SHP77 treated with DMSO at 0.1 percent for 48 hours (cell line): ENCODE data around the gene LTBP2.

ENCODE experiments used
- DNase-seq: peaks from one replicate; lab custom pipeline; 2025; lab: John Stamatoyannopoulos, UW

The LTBP2 gene

GRCh38 chr14:74638066-74638465, 26.0 kb upstream of the LTBP2 start:
- no peak for DNase-seq

DNA sequence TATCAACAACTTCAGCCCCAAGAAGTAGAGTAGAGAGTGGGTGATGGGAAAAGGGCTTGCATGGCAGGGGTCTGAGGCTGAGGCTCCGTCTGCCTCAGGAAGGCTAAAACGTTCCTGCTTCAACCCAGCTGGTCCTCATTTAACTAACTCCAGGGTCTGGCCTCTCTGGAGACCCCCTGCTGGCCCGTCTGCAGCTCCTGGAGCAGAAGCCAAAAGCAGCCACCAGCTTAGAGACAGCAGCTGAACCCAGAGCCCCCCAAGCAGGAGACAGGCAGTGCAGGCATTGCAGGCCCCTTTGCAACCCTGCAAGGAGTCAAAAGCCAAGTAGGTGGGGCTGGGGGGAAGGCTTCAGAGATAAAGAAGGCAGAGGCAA, 25.1 kb upstream of the LTBP2 start:
- DNase-seq, result no peak

DNA sequence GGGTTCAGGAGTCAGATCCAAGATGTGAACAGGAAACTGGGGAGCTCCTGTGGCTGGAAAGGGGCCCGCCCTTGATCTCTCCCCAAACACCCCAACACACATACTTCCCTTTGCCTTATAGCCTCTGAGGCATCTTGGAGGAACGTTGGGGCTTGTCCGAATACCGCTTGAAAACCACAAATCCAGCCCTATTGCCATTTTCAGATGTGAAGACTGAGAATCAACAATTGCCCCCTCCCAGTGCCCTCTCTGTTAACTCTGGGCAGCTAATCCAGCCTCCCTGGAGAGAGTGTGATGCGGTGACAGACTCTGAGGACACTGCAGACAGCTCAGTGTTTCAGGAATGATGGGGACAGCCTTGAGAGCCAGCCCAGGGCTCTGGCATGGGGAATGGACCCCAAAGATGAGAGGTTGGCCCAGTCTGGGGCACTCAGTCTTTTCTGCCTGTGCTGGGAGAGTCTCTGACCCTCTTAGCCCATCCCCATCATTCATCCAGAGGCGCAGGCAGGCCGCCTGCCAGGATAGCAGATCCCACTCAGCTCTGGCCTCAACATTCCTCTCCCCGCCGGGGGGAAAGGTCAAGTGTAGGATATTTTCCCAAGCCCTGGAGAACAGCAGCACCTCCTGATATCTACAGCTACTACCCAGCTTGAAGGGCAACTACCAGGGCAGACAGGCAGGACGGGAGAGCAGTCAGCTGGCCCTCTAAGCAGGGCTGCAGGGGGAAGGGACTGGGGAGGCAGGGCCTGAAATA, 24.6 kb upstream of the LTBP2 start:
- no peak for DNase-seq

- DNase-seq, result no peak
These were observed 23.8 kb upstream of the LTBP2 start for GRCh38 chr14:74635847-74636246.

DNA sequence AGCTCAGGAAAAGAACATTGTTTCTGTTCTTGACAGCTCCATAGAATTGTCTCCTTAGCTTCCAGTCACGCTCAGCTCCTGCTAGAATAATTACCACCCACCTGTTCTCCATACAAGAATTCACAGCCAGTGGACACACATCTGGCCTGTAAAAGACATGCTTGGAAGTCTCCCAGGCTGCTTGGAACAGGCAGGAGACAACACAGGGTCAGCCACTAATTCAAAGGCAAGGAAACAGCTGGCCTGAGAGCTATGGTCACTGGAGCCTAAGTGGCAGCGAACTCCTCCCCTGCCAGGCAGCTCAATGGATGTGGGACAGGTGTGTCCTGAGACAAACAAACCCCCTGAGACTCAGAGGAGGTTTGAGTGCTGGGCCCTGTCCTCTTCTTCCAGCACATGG, 22.9 kb upstream of the LTBP2 start:
- no peak for DNase-seq

GRCh38 chr14:74634481-74634880, 22.4 kb upstream of the LTBP2 start:
- DNase-seq, result no peak

DNA sequence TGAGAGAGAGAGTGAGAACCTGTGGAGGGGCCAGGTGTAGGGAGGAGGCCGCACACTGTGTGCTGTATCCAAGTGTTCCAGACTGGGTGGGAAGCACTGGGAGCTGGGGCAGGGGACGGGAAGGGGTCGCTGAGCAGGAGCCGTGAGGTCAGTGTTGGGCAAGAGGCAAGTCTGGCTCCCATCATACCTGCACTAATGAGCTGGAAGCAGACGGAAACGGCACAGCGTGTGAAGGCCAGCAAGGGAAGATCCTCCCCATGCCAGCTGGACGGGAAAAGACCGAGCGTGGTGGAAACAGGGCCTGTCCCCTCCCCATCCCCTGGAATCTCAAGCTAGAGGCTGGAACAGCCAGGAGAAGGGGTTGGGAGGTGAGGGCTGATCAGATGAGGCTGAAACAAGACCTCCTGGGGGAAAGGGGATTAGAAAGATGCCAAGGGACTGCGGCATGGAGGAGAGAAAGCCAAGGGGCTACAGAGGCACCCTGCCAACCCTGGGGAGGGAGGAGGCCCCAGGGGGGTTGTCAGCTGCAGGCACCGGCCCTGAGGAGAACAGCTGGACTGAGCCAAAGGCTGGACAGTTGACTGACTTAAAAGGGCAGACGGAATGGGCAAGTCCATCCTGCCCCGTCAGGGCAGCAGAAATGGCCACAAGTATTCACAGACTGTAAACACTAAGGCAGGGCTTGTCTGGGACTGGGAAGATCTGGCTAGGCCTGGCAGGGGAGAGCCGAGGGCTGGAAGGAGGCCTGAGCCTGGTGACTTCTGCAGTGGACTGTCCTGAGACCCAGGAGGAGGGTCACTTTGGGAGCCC, 19.0 kb upstream of the LTBP2 start:
- no peak for DNase-seq

GRCh38 chr14:74628418-74628817, 16.4 kb upstream of the LTBP2 start:
- DNase-seq, result no peak

- no peak for DNase-seq
These were observed 15.0 kb upstream of the LTBP2 start for GRCh38 chr14:74627076-74627475.

DNA sequence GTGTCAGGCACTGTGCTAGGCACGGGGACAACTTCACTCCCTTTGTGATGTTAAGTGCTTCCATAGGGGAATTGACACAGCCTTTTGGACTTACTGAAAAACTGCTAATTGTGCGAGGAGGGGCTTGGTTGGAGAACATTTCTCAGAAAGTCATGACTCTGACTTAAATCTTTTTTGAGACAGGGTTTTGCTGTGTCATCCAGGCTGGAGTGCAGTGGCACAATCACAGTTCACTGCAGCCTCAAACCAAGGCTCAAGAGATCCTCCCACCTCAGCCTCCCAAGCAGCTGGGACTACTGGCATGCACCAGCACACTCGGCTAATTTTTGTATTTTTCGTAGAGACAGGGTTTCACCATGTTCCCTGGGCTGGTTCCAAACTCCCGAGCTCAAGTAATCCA, 10.2 kb upstream of the LTBP2 start:
- no peak for DNase-seq

- no peak for DNase-seq
These were observed 9.5 kb upstream of the LTBP2 start for GRCh38 chr14:74621556-74621955.

DNA sequence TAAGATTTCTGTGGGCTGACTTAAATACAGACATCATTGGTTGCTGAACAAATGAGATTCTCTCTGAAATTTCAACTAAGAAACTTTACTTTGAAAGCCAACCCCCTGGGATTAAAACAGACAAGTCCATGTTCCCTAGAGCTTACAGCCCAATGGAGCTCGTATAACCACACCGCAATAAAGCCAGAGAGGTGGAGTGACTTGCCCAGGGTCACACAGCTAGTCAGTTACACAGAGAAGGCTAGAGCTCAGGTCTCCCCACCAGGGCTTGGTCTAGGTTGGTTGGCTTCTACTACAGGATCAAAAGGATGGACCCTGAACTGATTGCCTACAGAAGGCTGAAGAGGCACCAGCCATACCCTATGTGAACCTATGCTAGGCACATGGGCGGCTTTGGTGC, 8.9 kb upstream of the LTBP2 start:
- no peak for DNase-seq

DNA sequence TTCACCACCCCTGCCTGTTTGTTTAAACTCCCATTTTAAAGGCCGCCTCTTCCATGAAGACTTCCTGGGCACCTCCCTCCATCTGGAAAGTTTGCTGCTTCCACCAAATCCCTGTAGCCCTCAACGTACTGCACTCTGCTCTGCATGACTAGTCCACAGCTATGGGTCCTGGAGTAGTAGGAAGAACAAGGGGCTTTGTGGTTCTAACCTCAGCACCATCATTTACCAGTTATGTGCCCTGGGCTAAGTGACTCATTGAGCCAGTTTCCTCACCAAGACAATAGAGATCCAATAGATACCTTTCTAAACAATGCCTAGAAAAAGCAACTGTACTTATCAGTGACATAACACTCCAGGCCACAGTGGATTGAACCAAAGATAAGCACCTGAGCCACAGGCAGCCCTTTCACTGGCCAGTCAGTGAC, 8.5 kb upstream of the LTBP2 start:
- no peak for DNase-seq

DNA sequence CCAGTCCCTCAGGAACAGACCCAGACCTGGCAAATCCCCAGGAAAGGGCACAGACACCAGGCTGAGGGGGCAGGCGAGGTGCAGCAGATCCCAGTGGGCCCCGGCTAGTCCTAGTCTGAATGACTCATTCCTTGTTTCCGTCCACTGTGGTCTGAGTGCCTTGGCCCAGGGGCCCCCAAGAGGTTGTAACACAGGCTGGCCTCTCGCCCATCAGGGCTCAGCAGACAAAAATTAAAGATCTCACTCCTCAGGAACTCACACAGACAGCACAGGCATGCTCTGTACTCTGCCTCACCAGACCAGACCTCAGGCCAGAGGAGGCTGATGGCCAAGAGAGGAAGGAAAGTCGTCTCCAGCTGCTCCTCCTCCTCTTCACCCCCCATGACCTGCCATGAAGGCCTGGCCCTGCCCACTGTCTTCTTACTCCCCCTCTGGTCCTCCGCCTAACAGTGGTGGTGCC, 7.7 kb upstream of the LTBP2 start:
- no peak for DNase-seq

DNA sequence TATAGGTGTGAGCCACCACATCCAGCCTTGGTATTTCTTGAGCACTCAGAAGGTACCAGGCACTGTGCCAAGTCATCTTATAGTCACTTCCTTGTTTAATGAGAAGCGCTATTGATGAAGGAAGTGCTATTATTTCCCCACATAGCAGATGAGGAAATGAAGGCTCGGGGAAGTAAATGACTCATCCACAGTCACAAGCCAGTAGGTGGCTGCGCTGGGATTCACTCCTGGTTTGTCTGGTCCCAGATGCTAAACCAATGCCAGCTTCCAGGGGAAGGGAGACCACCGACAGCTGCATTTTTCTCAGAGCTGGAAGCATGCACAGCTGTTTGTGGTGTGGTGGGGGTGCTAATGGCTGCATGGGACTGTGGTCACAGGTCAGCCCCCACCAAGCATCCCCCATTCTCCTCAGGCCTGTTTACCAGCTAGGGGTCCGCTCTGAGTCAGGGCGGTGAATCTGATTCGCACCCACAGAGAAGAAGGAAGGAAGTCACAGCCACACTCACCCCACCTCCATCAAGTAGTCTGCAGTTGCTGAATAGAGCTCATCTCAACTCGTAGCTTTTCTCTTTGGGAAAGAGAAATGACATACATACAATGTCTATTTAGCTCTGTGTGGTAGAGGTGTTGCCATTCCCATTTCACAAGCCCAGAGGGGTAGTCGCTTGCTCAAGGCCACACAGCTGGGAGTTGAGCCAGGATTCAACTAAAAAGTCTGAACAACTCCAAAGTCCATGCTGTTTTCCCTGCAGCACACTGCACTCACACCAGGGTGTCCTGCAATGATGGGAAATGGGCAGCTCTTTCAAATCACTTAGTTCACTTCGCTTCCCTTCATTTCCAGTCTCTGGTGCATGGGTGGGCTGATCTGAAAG, 6.3 kb upstream of the LTBP2 start:
- DNase-seq, result no peak

- no peak for DNase-seq
These were observed 5.1 kb upstream of the LTBP2 start for GRCh38 chr14:74616996-74617700.

- DNase-seq, result no peak
These were observed 4.5 kb upstream of the LTBP2 start for GRCh38 chr14:74616507-74616906.

DNA sequence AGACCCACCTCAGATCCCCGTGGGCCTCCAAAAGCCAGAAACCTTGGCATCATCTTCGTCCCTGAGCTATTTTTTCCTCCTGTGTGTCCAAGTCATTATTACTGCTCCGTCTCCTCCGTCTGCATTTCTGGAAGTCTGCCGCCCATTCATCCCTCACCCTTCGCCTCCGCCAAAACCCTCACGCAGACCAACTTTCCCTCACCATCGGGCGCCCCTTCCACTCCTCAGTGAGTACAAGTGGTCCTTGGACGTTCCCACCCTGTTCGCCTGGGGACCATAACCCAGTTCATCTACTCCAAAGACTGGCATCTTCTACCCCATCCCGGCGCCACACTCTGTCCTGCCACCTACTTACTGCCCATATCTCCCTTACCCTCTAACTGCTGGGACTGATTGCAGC, 3.7 kb upstream of the LTBP2 start:
- no peak for DNase-seq

GRCh38 chr14:74614508-74615495, 2.8 kb upstream of the LTBP2 start:
- no peak for DNase-seq

DNA sequence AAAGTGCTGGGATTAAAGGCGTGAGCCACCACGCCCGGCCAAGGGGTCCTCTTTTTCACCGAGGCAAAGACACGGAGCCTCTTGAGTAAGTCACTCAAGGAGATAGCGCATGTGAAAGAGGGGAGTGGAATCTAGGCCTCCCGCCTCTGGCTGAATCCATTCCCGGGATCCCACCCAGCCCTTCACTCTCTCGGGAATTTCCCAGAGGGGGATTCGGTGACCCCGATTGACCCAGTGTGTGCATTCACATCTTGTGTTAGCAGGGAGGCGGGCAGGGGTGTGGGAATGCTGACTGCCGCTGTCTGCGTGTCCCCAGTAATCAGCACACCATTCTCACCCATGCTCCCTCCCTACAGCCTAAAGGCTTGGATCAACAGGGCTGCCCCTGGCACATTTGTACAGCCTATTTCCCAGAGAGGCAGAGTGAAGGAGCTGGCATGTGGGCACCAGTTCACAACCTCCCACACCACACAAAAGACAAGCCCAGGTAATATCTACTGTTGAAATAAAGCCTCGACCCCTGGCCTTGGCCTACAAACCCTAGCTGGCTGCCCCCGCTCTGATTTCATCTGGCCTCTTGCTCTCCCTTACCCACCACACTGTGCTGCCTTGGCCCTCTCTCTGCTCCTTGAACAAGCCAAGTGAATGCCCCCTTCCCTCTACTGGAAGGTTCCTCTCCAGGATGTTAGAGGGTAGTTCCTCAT, 1.3 kb upstream of the LTBP2 start:
- DNase-seq, result no peak
